ENCODE results near the gene KAZN. TPM values are rescaled to one million over a fixed set of nuclear protein-coding genes. Genes with fewer than 3 reads are reported as not detected.

Gene KAZN
- total RNA-seq, 2 experiments from 2014 or later, result 0.22 to 0.55 TPM

- peaks cover 14% of the 10 kb centered on the region for H3K4me1 ChIP-seq (ENCODE audit: insufficient read depth, low read length)
- intact Hi-C loops (cut with DNase I, micrococcal nuclease), result no loop called here
- ChIA-PET CTCF (no interaction called here), POLR2A (no interaction called here)
- H3K4me3 ChIP-seq (ENCODE audit: low read length), result no peak overlapping the region
- DNase-seq, result no peak
- peaks cover 5 to 14% of the 10 kb centered on the region in 2 experiments for H3K27me3 ChIP-seq (ENCODE audit: control insufficient read depth in 1 of 2, insufficient read depth in 2 of 2, low read length in 2 of 2)
- H3K9me3 ChIP-seq (ENCODE audit: control insufficient read depth in 1 of 2, insufficient read depth in 1 of 2, low read length in 2 of 2), result peaks cover 0 to 1% of the 10 kb centered on the region in 2 experiments
- no peak for TF ChIP-seq CTCF (IDR thresholded peaks at IDR 0.05)
- H3K36me3 ChIP-seq (ENCODE audit: insufficient read depth, low read length), result no peaks in the 10 kb centered on the region
- Mint-ChIP-seq H3K27ac (no peak overlapping the region), H3K27me3 (peaks cover 35% of the 10 kb centered on the region), H3K36me3 (ENCODE audit: low read depth) (no peaks in the 10 kb centered on the region), H3K4me3 (no peak overlapping the region), H3K9me3 (no peaks in the 10 kb centered on the region), H3K4me1 (ENCODE audit: low read depth) (peaks cover 13% of the 10 kb centered on the region)
- H3K27ac ChIP-seq (ENCODE audit: low read depth in 1 of 2, low read length in 2 of 2), result no peak overlapping the region
- ATAC-seq (ENCODE audit: poor library complexity), result no peak
Observed at GRCh38 chr1:15159166-15159555, 560.7 kb downstream of the KAZN start.

GRCh38 chr1:15160626-15161025, 562.1 kb downstream of the KAZN start:
- Mint-ChIP-seq H3K27ac (no peak overlapping the region), H3K4me1 (ENCODE audit: low read depth) (peaks cover 4% of the 10 kb centered on the region), H3K9me3 (no peaks in the 10 kb centered on the region), H3K36me3 (ENCODE audit: low read depth) (no peaks in the 10 kb centered on the region), H3K4me3 (no peak overlapping the region), H3K27me3 (peaks cover 23% of the 10 kb centered on the region)
- Histone ChIP-seq H3K4me3 (ENCODE audit: low read length) (no peak overlapping the region), H3K27me3 (ENCODE audit: control insufficient read depth in 1 of 2, insufficient read depth in 2 of 2, low read length in 2 of 2) (no peaks in the 10 kb centered on the region), H3K9me3 (ENCODE audit: control insufficient read depth in 1 of 2, insufficient read depth in 1 of 2, low read length in 2 of 2) (no peaks in the 10 kb centered on the region), H3K36me3 (ENCODE audit: insufficient read depth, low read length) (no peaks in the 10 kb centered on the region), H3K4me1 (ENCODE audit: insufficient read depth, low read length) (peaks cover 9% of the 10 kb centered on the region), H3K27ac (ENCODE audit: low read depth in 1 of 2, low read length in 2 of 2) (no peak overlapping the region)
- ChIA-PET CTCF (no interaction called here), POLR2A (no interaction called here)
- no peak for ATAC-seq (ENCODE audit: poor library complexity)
- no peak for DNase-seq
- TF ChIP-seq CTCF (IDR thresholded peaks at IDR 0.05), result no peak
- intact Hi-C loops (cut with DNase I, micrococcal nuclease), result no loop called here

GRCh38 chr1:15167386-15167785, 568.9 kb downstream of the KAZN start:
- CTCF ChIA-PET, result no interaction called here
- intact Hi-C loops (cut with DNase I, micrococcal nuclease), result no loop called here
- TF ChIP-seq CTCF (IDR thresholded peaks at IDR 0.05), result no peak

More at GRCh38 chr1:15167386-15167785, 568.9 kb downstream of the KAZN start:
- no peaks in the 10 kb centered on the region for H3K36me3 ChIP-seq (ENCODE audit: insufficient read depth, low read length)
- Mint-ChIP-seq H3K27me3 (peaks cover 34% of the 10 kb centered on the region), H3K9me3 (no peaks in the 10 kb centered on the region), H3K4me3 (no peak overlapping the region), H3K27ac (no peak overlapping the region), H3K4me1 (ENCODE audit: low read depth) (no peaks in the 10 kb centered on the region), H3K36me3 (ENCODE audit: low read depth) (no peaks in the 10 kb centered on the region)
- H3K4me1 ChIP-seq (ENCODE audit: insufficient read depth, low read length), result no peaks in the 10 kb centered on the region
- H3K27ac ChIP-seq (ENCODE audit: low read depth in 1 of 2, low read length in 2 of 2), result no peak overlapping the region
- POLR2A ChIA-PET, result no interaction called here
- H3K4me3 ChIP-seq (ENCODE audit: low read length), result no peak overlapping the region
- H3K9me3 ChIP-seq (ENCODE audit: control insufficient read depth in 1 of 2, insufficient read depth in 1 of 2, low read length in 2 of 2), result no peaks in the 10 kb centered on the region
- DNase-seq (no peak), ATAC-seq (ENCODE audit: poor library complexity) (no peak)
- H3K27me3 ChIP-seq (ENCODE audit: control insufficient read depth in 1 of 2, insufficient read depth in 2 of 2, low read length in 2 of 2), result no peaks in the 10 kb centered on the region

Data from CD4-positive, alpha-beta T cell (primary cell).